IPS-20b (cell line): ENCODE results near the gene VEPH1.

Experiments used
- H3K27ac ChIP-seq: one replicate; pipeline ENCODE4 v1.5.1; 2013; ENCODE audit warnings: low read length
- H3K27me3 ChIP-seq: 2 replicates; pipeline ENCODE4 v1.6.1; 2013; ENCODE audit warnings: mild to moderate bottlenecking, low read length, inconsistent platforms; ENCODE audit not compliant: insufficient read depth
- H3K36me3 ChIP-seq: 2 replicates; pipeline ENCODE4 v1.6.1; 2013; ENCODE audit warnings: low read depth, mild to moderate bottlenecking, inconsistent platforms, low read length, moderate library complexity; ENCODE audit not compliant: insufficient read depth
- H3K4me1 ChIP-seq: 2 replicates; pipeline ENCODE4 v1.6.1; 2013; ENCODE audit warnings: mild to moderate bottlenecking, control low read depth, inconsistent platforms, low read length, moderate library complexity; ENCODE audit not compliant: insufficient read depth
- H3K4me3 ChIP-seq: 2 replicates; pipeline ENCODE4 v1.5.1; 2013; ENCODE audit warnings: mild to moderate bottlenecking, low read length, inconsistent platforms
- H3K9ac ChIP-seq: 2 replicates; pipeline ENCODE4 v1.6.1; 2013; ENCODE audit warnings: low read depth, mild to moderate bottlenecking, inconsistent platforms, low read length, moderate library complexity
- H3K9me3 ChIP-seq: 2 replicates; pipeline ENCODE4 v1.6.1; 2013; ENCODE audit warnings: mild to moderate bottlenecking, low read depth, low read length, inconsistent platforms; ENCODE audit not compliant: insufficient read depth

Gene VEPH1

DNA sequence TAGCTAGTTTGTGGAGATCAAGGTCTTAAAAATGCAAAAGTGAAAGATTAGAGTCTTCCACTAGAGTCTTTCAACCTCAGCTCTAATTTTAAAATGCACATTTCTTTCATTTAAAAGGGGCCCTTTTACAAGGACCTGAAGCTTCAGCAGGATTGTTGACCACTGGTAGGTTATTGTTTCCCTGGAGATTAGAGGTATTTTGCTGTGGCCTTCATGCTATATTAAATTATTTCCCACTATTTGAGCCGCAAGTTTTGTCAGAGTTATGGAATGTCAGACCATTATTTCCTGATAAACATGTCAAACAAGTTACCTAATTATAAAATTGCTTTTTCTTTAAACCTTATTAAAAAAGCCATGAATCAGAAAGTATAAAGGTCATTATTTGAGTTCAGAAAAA lies 240.2 kb downstream of the VEPH1 start:
- H3K4me3 ChIP-seq, result 0 out of 2 replicates have a peak overlapping the region, but pooled peaks have one; percentile 21
- H3K36me3 ChIP-seq, result no peaks in the 10 kb centered on the region
- no peaks in the 10 kb centered on the region for H3K9me3 ChIP-seq
- no peak overlapping the region for H3K27ac ChIP-seq
- H3K9ac ChIP-seq, result no peak overlapping the region
- H3K4me1 ChIP-seq, result peaks cover 9% of the 10 kb centered on the region; the same call in 1 of the 2 replicates
- H3K27me3 ChIP-seq, result no peaks in the 10 kb centered on the region

DNA sequence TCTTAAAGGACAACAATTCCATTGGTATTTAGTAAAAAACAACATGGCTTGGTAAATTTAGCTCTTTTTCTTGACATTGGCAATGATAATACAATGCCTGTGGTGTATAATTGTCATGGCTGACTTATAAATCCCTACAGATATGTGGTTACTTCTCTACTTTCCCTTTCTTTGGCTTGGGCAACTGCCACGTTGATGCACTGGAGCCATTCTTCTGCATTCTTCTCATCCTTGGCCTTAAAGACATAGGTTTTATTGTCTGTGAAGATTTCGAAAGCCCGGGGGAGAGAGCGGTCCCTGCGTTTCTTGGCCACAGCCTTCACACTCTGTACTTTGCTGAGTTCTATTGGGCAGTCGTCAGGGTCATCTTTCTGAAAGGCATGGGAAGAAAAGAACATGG lies 242.2 kb downstream of the VEPH1 start:
- Histone ChIP-seq H3K27me3 (no peaks in the 10 kb centered on the region), H3K9me3 (no peaks in the 10 kb centered on the region), H3K9ac (no peak overlapping the region), H3K4me3 (no peak overlapping the region), H3K4me1 (peaks cover 14% of the 10 kb centered on the region), H3K36me3 (no peaks in the 10 kb centered on the region), H3K27ac (no peak overlapping the region)

DNA sequence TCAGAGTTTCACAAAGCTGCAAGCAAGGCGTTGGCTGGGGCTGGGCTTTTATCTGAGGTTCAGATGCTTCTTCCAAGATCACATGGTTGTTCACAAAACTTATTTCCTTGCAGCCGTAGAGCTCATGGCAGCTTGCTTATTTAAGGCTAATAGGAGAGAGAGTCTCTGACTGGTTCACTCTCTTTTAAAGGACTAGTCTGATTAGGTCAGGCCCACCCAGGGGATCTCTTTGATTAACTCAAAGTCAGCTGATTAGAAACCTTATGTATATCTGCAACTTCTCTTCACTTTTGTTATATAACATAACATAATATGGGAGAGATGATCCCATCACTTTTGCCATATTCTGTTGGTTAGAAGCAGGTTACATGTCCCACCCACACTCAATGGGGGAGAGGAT lies 243.4 kb downstream of the VEPH1 start:
- Histone ChIP-seq H3K27ac (no peak overlapping the region), H3K4me3 (no peak overlapping the region), H3K36me3 (no peaks in the 10 kb centered on the region), H3K9ac (no peak overlapping the region), H3K27me3 (no peaks in the 10 kb centered on the region), H3K9me3 (no peaks in the 10 kb centered on the region), H3K4me1 (peaks cover 19% of the 10 kb centered on the region)

GRCh38 chr3:157257101-157257500 lies 246.1 kb downstream of the VEPH1 start:
- Histone ChIP-seq H3K36me3 (no peaks in the 10 kb centered on the region), H3K27ac (no peak overlapping the region), H3K27me3 (no peaks in the 10 kb centered on the region), H3K9me3 (no peaks in the 10 kb centered on the region), H3K4me3 (no peak overlapping the region), H3K4me1 (peaks cover 11% of the 10 kb centered on the region), H3K9ac (no peak overlapping the region)

DNA sequence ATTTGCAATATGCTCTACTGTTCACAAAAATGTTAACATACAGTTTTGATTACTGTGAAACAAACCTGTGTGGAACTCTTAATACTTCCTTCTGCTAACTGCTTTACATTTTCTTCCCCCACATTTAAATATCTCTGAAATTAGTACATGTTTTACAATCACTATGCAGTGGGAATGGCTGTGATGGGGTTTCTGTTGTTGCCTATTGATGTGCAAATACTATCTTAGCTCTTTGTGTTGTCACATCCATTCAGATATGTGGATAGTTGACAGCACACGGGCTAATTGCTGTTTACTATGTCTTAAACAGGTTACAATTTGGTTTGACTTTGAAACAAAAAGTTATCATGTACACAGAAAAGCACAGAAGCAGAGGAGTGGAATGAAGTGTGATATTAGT lies 247.4 kb downstream of the VEPH1 start:
- H3K9me3 ChIP-seq, result no peaks in the 10 kb centered on the region
- H3K27me3 ChIP-seq, result no peaks in the 10 kb centered on the region
- H3K9ac ChIP-seq, result no peak overlapping the region
- no peaks in the 10 kb centered on the region for H3K36me3 ChIP-seq
- H3K27ac ChIP-seq, result no peak overlapping the region
- peaks cover 11% of the 10 kb centered on the region for H3K4me1 ChIP-seq
- no peak overlapping the region for H3K4me3 ChIP-seq

GRCh38 chr3:157251685-157252084 lies 251.5 kb downstream of the VEPH1 start:
- H3K4me3 ChIP-seq, result no peak overlapping the region
- no peak overlapping the region for H3K9ac ChIP-seq
- H3K4me1 ChIP-seq, result peaks cover 21% of the 10 kb centered on the region
- H3K36me3 ChIP-seq, result no peaks in the 10 kb centered on the region
- H3K27me3 ChIP-seq, result no peaks in the 10 kb centered on the region
- no peak overlapping the region for H3K27ac ChIP-seq
- no peaks in the 10 kb centered on the region for H3K9me3 ChIP-seq

GRCh38 chr3:157249606-157250005 lies 253.6 kb downstream of the VEPH1 start:
- H3K36me3 ChIP-seq, result no peaks in the 10 kb centered on the region
- no peak overlapping the region for H3K9ac ChIP-seq
- H3K27ac ChIP-seq, result no peak overlapping the region
- no peaks in the 10 kb centered on the region for H3K9me3 ChIP-seq
- no peaks in the 10 kb centered on the region for H3K27me3 ChIP-seq
- no peak overlapping the region for H3K4me3 ChIP-seq
- peaks cover 13% of the 10 kb centered on the region; the same call in 1 of the 2 replicates for H3K4me1 ChIP-seq

DNA sequence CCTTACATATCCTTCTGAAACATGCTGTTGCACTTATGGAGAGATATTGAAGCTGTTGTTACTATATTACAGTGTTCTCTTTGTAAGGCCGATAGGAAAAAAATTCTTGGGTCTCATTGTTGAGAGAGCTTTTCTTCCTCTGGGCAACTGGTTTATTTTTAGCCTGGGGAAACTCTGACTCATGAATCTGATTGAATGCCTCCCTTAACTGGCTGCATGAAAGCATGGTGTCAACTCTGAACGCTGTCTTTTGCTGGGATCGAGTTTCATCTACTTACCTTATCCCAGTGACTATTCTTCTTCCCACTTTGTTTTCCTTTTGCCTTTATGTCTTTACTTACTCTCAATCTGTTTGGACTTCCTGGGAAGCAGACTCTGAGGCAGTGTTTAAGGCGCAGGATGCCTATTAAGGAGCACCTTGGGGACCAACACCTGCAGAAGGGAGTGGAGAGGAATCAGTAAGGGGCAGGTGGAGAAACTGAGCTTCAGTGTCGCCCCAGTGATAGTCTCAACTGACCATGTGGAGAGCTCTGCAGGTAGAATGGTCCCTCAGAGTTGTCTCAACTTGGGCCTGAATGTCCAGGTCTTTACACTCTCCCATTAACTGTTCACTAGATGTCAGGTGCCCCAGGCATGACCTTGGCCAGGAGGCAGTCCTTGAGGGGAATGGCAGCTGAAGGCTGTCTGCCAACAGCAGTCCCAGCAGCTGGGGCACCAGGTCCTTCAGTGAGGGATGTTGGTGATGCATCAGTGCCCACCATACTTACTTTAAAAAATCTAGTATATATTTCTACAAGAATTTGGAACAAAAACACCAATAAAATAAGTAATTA lies 254.4 kb downstream of the VEPH1 start:
- Histone ChIP-seq H3K36me3 (no peaks in the 10 kb centered on the region), H3K4me3 (no peak overlapping the region), H3K27me3 (no peaks in the 10 kb centered on the region), H3K9ac (peak overlapping the region; percentile 34; the same call in 1 of the 2 replicates), H3K4me1 (peaks cover 13% of the 10 kb centered on the region; the same call in 1 of the 2 replicates), H3K9me3 (no peaks in the 10 kb centered on the region), H3K27ac (no peak overlapping the region)

GRCh38 chr3:157247391-157247790 lies 255.8 kb downstream of the VEPH1 start:
- Histone ChIP-seq H3K4me1 (peaks cover 13% of the 10 kb centered on the region; the same call in 1 of the 2 replicates), H3K9ac (no peak overlapping the region), H3K4me3 (no peak overlapping the region)

DNA sequence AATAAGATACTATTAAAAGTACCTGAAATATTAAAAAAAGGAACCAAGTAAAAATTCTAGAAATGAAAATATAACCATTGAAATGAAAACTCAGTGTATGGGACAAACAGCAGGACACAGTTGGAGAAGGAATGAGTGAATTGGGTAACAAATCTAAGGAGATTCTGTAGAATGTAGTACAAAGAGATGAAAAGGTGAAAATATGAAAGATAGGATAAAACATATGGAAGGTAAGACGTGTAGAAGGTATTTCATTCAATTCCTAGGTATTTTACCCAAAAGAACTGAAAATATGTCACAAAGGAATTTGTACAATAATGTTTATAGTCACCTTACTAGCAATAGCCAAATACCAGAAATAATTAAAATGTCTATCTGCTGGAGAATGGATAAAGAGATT lies 260.4 kb downstream of the VEPH1 start:
- no peaks in the 10 kb centered on the region for H3K9me3 ChIP-seq
- H3K9ac ChIP-seq, result no peak overlapping the region
- no peak overlapping the region for H3K27ac ChIP-seq
- no peak overlapping the region for H3K4me3 ChIP-seq
- H3K27me3 ChIP-seq, result no peaks in the 10 kb centered on the region
- H3K36me3 ChIP-seq, result no peaks in the 10 kb centered on the region
- no peaks in the 10 kb centered on the region for H3K4me1 ChIP-seq

More at GRCh38 chr3:157247391-157247790, 255.8 kb downstream of the VEPH1 start:
- no peaks in the 10 kb centered on the region for H3K27me3 ChIP-seq
- no peaks in the 10 kb centered on the region for H3K36me3 ChIP-seq
- H3K27ac ChIP-seq, result no peak overlapping the region
- no peaks in the 10 kb centered on the region for H3K9me3 ChIP-seq

- H3K27ac ChIP-seq, result no peak overlapping the region
- H3K4me1 ChIP-seq, result no peaks in the 10 kb centered on the region
- H3K36me3 ChIP-seq, result no peaks in the 10 kb centered on the region
- H3K9me3 ChIP-seq, result no peaks in the 10 kb centered on the region
- no peaks in the 10 kb centered on the region for H3K27me3 ChIP-seq
- H3K9ac ChIP-seq, result no peak overlapping the region
- H3K4me3 ChIP-seq, result no peak overlapping the region
These were observed 261.6 kb downstream of the VEPH1 start for GRCh38 chr3:157241599-157241998.

GRCh38 chr3:157240408-157240807 lies 262.8 kb downstream of the VEPH1 start:
- Histone ChIP-seq H3K4me3 (no peak overlapping the region), H3K9ac (no peak overlapping the region), H3K4me1 (no peaks in the 10 kb centered on the region), H3K27ac (no peak overlapping the region), H3K36me3 (no peaks in the 10 kb centered on the region), H3K9me3 (no peaks in the 10 kb centered on the region), H3K27me3 (no peaks in the 10 kb centered on the region)
